GM18870 (cell line): Measurements from ENCODE around the gene WBP2.
"Not testable (repeated sequence)": the region's sequence is repeated elsewhere in the genome, so short reads cannot be mapped to it uniquely, and the experiment has no call there.

Experiments used
- ATAC-seq: cut with Tn5 transposase; IDR thresholded peaks from one replicate; pipeline ENCODE4 v1.9.1; 2021; ENCODE audit warnings: moderate library complexity; ENCODE audit not compliant: unreplicated experiment

Gene WBP2

GRCh38 chr17:75869282-75870141 lies 14.4 kb upstream of the WBP2 start:
- ATAC-seq = no peak

GRCh38 chr17:75868730-75869281 lies 13.7 kb upstream of the WBP2 start:
- ATAC-seq = not testable (repeated sequence)

- not testable (repeated sequence) for ATAC-seq
Observed at GRCh38 chr17:75865404-75866188, 10.5 kb upstream of the WBP2 start.

- peak; percentile 24 for ATAC-seq
Observed at GRCh38 chr17:75864887-75865286, 9.8 kb upstream of the WBP2 start.

- peak; percentile 86 for ATAC-seq
Observed at GRCh38 chr17:75864448-75864871, 9.3 kb upstream of the WBP2 start.

GRCh38 chr17:75861927-75862317 lies 6.8 kb upstream of the WBP2 start:
- no peak for ATAC-seq

- ATAC-seq = not testable (repeated sequence)
Observed at GRCh38 chr17:75859358-75859757, 4.2 kb upstream of the WBP2 start.

GRCh38 chr17:75856062-75856756 lies 1.1 kb upstream of the WBP2 start:
- no peak for ATAC-seq

- no peak for ATAC-seq
Observed at GRCh38 chr17:75854881-75855309, 240 bp downstream of the WBP2 start.

GRCh38 chr17:75854101-75854748 lies 910 bp downstream of the WBP2 start:
- ATAC-seq = no peak

GRCh38 chr17:75853433-75853832 lies 1.7 kb downstream of the WBP2 start:
- no peak for ATAC-seq

- not testable (repeated sequence) for ATAC-seq
Observed at GRCh38 chr17:75851693-75851991, 3.5 kb downstream of the WBP2 start.

- ATAC-seq = no peak
Observed at GRCh38 chr17:75850928-75851692, 4.0 kb downstream of the WBP2 start.

- ATAC-seq = no peak
Observed at GRCh38 chr17:75849724-75850123, 5.4 kb downstream of the WBP2 start.

- ATAC-seq = no peak
Observed at GRCh38 chr17:75849279-75849646, 5.9 kb downstream of the WBP2 start.

GRCh38 chr17:75848523-75849278 lies 6.4 kb downstream of the WBP2 start:
- ATAC-seq = no peak

GRCh38 chr17:75847614-75848522 lies 7.3 kb downstream of the WBP2 start:
- ATAC-seq = no peak
